Measurements from ENCODE around the gene PTPN1. TPM values are rescaled to one million over a fixed set of nuclear protein-coding genes. Genes with fewer than 3 reads are reported as not detected.

PTPN1 gene
- total and polyA plus RNA-seq, 2 donors (not counting 1 experiment from before 2014, with no cell fraction given) = 20.0 to 28.7 TPM

- Histone ChIP-seq H4K20me1 (ENCODE audit: control insufficient read depth, extremely low read depth, insufficient read depth, low read length) (no peaks in the 10 kb centered on the region), H3K4me1 (ENCODE audit: control insufficient read depth, extremely low read depth, insufficient read depth, low read length) (no peaks in the 10 kb centered on the region), H3K4me2 (ENCODE audit: extremely low read depth, insufficient read depth, low read length) (no peak overlapping the region), H3K79me2 (ENCODE audit: control insufficient read depth, insufficient read depth, low read length) (no peaks in the 10 kb centered on the region), H3K9ac (ENCODE audit: insufficient read depth, low read length) (no peak overlapping the region), H3K27ac (ENCODE audit: insufficient read depth, low read length) (no peak overlapping the region), H3K9me3 (ENCODE audit: control insufficient read depth, insufficient read depth, low read depth, low read length) (no peaks in the 10 kb centered on the region), H3K27me3 (ENCODE audit: control insufficient read depth, insufficient read depth, low read length) (no peaks in the 10 kb centered on the region), H3K4me3 (replicated peaks in 1 of 4; ENCODE audit: control extremely low read depth in 1 of 4, insufficient read depth in 1 of 4, low read depth in 3 of 4, low read length in 4 of 4) (no peak overlapping the region), H3K36me3 (ENCODE audit: control insufficient read depth, insufficient read depth, low read length) (no peaks in the 10 kb centered on the region), H2AFZ (ENCODE audit: low read length) (no peak overlapping the region)
- no peak for DNase-seq (ENCODE audit: low read depth in 2 of 2)
- TF ChIP-seq CTCF (conservative IDR thresholded peaks at IDR 0.05 in 1 of 2, IDR thresholded peaks at IDR 0.05 in 1 of 2; ENCODE audit: low read depth in 1 of 2, low read length in 2 of 2) (no peak), EZH2 (IDR thresholded peaks at IDR 0.05; ENCODE audit: low read length, missing control alignments) (peak; percentile 46)
Measured at GRCh38 chr20:50594591-50595432, 84.6 kb downstream of the PTPN1 start.

- Histone ChIP-seq H3K79me2 (ENCODE audit: control insufficient read depth, insufficient read depth, low read length) (no peaks in the 10 kb centered on the region), H3K4me2 (ENCODE audit: extremely low read depth, insufficient read depth, low read length) (no peak overlapping the region), H3K27me3 (ENCODE audit: control insufficient read depth, insufficient read depth, low read length) (no peaks in the 10 kb centered on the region), H3K36me3 (ENCODE audit: control insufficient read depth, insufficient read depth, low read length) (no peaks in the 10 kb centered on the region), H2AFZ (ENCODE audit: low read length) (no peak overlapping the region), H4K20me1 (ENCODE audit: control insufficient read depth, extremely low read depth, insufficient read depth, low read length) (no peaks in the 10 kb centered on the region), H3K4me3 (replicated peaks in 1 of 4; ENCODE audit: control extremely low read depth in 1 of 4, insufficient read depth in 1 of 4, low read depth in 3 of 4, low read length in 4 of 4) (no peak overlapping the region), H3K9ac (ENCODE audit: insufficient read depth, low read length) (no peak overlapping the region), H3K27ac (ENCODE audit: insufficient read depth, low read length) (no peak overlapping the region), H3K4me1 (ENCODE audit: control insufficient read depth, extremely low read depth, insufficient read depth, low read length) (no peaks in the 10 kb centered on the region), H3K9me3 (ENCODE audit: control insufficient read depth, insufficient read depth, low read depth, low read length) (no peaks in the 10 kb centered on the region)
- no peak for DNase-seq (ENCODE audit: low read depth in 2 of 2)
- TF ChIP-seq EZH2 (IDR thresholded peaks at IDR 0.05; ENCODE audit: low read length, missing control alignments) (no peak), CTCF (conservative IDR thresholded peaks at IDR 0.05 in 1 of 2, IDR thresholded peaks at IDR 0.05 in 1 of 2; ENCODE audit: low read depth in 1 of 2, low read length in 2 of 2) (no peak)
Measured at GRCh38 chr20:50595433-50595895, 85.3 kb downstream of the PTPN1 start.

- H2AFZ ChIP-seq (ENCODE audit: low read length) = no peak overlapping the region
- no peak overlapping the region for H3K4me3 ChIP-seq (replicated peaks in 1 of 4; ENCODE audit: control extremely low read depth in 1 of 4, insufficient read depth in 1 of 4, low read depth in 3 of 4, low read length in 4 of 4)
- H4K20me1 ChIP-seq (ENCODE audit: control insufficient read depth, extremely low read depth, insufficient read depth, low read length) = no peaks in the 10 kb centered on the region
- no peaks in the 10 kb centered on the region for H3K27me3 ChIP-seq (ENCODE audit: control insufficient read depth, insufficient read depth, low read length)
- no peaks in the 10 kb centered on the region for H3K36me3 ChIP-seq (ENCODE audit: control insufficient read depth, insufficient read depth, low read length)
- no peaks in the 10 kb centered on the region for H3K4me1 ChIP-seq (ENCODE audit: control insufficient read depth, extremely low read depth, insufficient read depth, low read length)
- TF ChIP-seq CTCF (conservative IDR thresholded peaks at IDR 0.05 in 1 of 2, IDR thresholded peaks at IDR 0.05 in 1 of 2; ENCODE audit: low read depth in 1 of 2, low read length in 2 of 2) = no peak
- TF ChIP-seq EZH2 (IDR thresholded peaks at IDR 0.05; ENCODE audit: low read length, missing control alignments) = no peak
- H3K27ac ChIP-seq (ENCODE audit: insufficient read depth, low read length) = no peak overlapping the region
- no peak overlapping the region for H3K4me2 ChIP-seq (ENCODE audit: extremely low read depth, insufficient read depth, low read length)
- no peaks in the 10 kb centered on the region for H3K9me3 ChIP-seq (ENCODE audit: control insufficient read depth, insufficient read depth, low read depth, low read length)
- no peaks in the 10 kb centered on the region for H3K79me2 ChIP-seq (ENCODE audit: control insufficient read depth, insufficient read depth, low read length)
- DNase-seq (ENCODE audit: low read depth in 2 of 2) = peak in 1 of 2 donors; percentile 40
- H3K9ac ChIP-seq (ENCODE audit: insufficient read depth, low read length) = no peak overlapping the region
Measured at GRCh38 chr20:50595988-50596693, 86.0 kb downstream of the PTPN1 start.
